Duodenal mucosa (tissue), 2 donors: Measurements from ENCODE around the gene LGR6.

Experiments
- H3K27ac ChIP-seq: one replicate; pipeline ENCODE4 v1.7.0; 2013; ENCODE audit warnings: low read depth, low read length
- H3K27me3 ChIP-seq, 2 donors: one replicate each; pipeline ENCODE4 v1.7.0; 2013; ENCODE audit warnings: low read length in 2 of 2, control low read depth in 1 of 2; ENCODE audit not compliant: insufficient read depth in 2 of 2, control insufficient read depth in 1 of 2
- H3K36me3 ChIP-seq, 2 donors: one replicate each; pipeline ENCODE4 v1.7.0; 2013; ENCODE audit warnings: low read length in 2 of 2, control low read depth in 1 of 2; ENCODE audit not compliant: insufficient read depth in 2 of 2, control insufficient read depth in 1 of 2
- H3K4me1 ChIP-seq, 2 donors: one replicate each; pipeline ENCODE4 v1.7.0; 2013; ENCODE audit warnings: low read length in 2 of 2, control low read depth in 1 of 2; ENCODE audit not compliant: insufficient read depth in 2 of 2, control insufficient read depth in 1 of 2
- H3K4me3 ChIP-seq, 2 donors: one replicate each; pipeline ENCODE4 v1.7.0; 2013; ENCODE audit warnings: low read length in 2 of 2, low read depth in 1 of 2
- H3K9ac ChIP-seq, 2 donors: one replicate each; pipeline ENCODE4 v1.7.0; 2013; ENCODE audit warnings: low read length in 2 of 2, low read depth in 1 of 2
- H3K9me3 ChIP-seq, 2 donors: one replicate each; pipeline ENCODE4 v1.7.0; 2013; ENCODE audit warnings: low read length in 2 of 2, control low read depth in 1 of 2; ENCODE audit not compliant: control insufficient read depth in 1 of 2

Gene LGR6

DNA sequence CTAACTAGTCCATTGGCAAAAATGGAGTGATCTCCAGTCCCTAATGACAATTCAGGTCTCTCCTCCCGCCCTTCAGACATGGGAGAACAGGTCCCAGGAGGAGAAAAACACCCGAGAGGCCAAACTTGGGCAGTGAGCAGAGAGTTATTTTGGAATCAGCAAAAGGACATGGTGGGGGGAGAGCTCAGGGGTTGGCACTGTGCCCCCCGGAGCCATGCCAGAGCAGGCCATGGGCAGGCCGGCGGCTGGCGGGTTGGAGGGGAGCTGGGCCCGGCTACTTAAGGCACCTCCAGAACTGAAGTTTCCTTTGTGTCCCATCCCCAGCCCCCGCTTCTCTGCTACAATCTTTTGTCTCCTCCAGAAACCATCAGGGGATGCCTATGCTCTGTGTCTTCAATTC lies 7.1 kb downstream of the LGR6 start:
- Histone ChIP-seq H3K4me1 (peaks cover 12 to 18% of the 10 kb centered on the region in 2 donors), H3K9me3 (no peaks in the 10 kb centered on the region), H3K36me3 (no peaks in the 10 kb centered on the region), H3K27me3 (peaks cover 0 to 2% of the 10 kb centered on the region in 2 donors), H3K27ac (no peak overlapping the region), H3K4me3 (no peak overlapping the region), H3K9ac (no peak overlapping the region)

DNA sequence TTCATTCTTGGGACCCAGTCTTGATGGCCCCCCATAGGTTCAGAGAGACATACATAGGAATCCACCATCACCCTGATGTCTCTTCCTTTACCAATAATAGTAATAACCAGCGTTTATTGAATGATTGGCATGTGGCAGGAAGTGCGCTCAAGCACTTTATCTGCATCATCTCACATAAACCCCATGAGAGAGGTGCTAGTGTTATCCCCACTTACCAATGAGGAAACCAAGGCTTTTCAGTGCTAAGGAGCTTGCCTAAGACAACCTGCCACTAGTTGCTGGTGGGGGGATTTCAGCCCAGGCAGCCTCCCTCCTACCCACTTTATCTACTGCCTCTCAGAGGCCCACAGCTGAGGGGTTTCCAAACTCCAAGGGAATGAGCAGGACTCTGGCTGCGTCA lies 7.7 kb downstream of the LGR6 start:
- Histone ChIP-seq H3K27me3 (peaks cover 0 to 2% of the 10 kb centered on the region in 2 donors), H3K9me3 (no peaks in the 10 kb centered on the region), H3K4me1 (peaks cover 12 to 18% of the 10 kb centered on the region in 2 donors), H3K27ac (no peak overlapping the region), H3K36me3 (no peaks in the 10 kb centered on the region), H3K9ac (no peak overlapping the region), H3K4me3 (no peak overlapping the region)

DNA sequence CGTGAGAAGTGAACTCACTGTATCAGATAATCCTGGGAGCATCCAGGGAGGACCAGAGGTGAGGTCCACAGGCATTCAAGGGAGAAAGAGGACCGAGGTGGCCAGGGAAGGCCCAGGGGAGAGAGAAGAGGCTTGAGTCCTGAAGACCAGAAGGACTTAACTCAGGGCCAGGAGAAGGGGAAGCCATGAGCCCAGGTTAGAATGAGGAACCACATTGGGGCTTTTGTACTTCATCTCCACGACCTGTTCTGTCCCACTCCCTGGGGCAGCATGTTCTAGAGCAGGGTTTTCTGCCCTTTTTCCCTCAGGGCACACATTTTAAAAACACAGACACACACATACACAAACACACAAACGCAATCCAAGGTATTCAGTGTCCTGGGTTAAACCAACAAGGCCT lies 8.4 kb downstream of the LGR6 start:
- H3K9me3 ChIP-seq = no peaks in the 10 kb centered on the region
- no peak overlapping the region for H3K9ac ChIP-seq
- H3K36me3 ChIP-seq = no peaks in the 10 kb centered on the region
- peaks cover 12 to 18% of the 10 kb centered on the region in 2 donors for H3K4me1 ChIP-seq
- peaks cover 0 to 2% of the 10 kb centered on the region in 2 donors for H3K27me3 ChIP-seq
- H3K4me3 ChIP-seq = no peak overlapping the region
- H3K27ac ChIP-seq = no peak overlapping the region

DNA sequence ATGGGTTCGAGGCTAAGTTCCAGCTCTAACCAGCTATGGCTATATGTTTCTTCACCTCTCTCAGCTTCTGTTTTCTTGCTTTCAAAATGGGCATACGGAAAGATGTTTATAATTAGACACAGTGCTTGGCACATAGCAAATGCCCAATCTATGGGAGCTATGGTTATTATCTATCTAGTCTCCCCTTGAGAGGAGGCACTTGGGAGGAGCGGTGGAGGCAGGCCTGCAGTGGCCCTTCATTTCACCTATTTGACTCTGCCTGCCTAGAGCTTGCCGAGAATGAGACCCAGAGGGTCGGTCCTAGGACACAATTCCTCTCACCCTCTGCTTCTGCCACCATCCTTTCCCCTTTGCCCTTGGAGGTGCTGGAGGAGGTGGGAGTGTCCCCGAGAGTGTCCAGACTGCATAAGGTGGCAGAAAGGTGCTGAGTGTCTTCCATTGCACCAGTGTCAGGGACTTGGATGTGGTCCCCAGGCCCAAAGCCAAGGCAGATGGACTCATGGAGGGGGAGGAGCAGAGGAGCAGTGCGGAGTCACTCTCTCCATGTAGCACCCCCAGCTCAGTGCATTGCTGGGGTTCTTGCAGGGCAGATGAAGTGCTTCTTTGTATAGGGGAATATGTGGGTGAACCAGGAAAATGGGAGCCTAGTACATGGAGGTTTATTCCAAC lies 9.0 kb downstream of the LGR6 start:
- no peak overlapping the region for H3K9ac ChIP-seq
- H3K4me3 ChIP-seq = no peak overlapping the region
- no peaks in the 10 kb centered on the region for H3K9me3 ChIP-seq
- H3K27me3 ChIP-seq = peaks cover 0 to 2% of the 10 kb centered on the region in 2 donors
- H3K4me1 ChIP-seq = peaks cover 12 to 18% of the 10 kb centered on the region in 2 donors
- no peak overlapping the region for H3K27ac ChIP-seq
- no peaks in the 10 kb centered on the region for H3K36me3 ChIP-seq

DNA sequence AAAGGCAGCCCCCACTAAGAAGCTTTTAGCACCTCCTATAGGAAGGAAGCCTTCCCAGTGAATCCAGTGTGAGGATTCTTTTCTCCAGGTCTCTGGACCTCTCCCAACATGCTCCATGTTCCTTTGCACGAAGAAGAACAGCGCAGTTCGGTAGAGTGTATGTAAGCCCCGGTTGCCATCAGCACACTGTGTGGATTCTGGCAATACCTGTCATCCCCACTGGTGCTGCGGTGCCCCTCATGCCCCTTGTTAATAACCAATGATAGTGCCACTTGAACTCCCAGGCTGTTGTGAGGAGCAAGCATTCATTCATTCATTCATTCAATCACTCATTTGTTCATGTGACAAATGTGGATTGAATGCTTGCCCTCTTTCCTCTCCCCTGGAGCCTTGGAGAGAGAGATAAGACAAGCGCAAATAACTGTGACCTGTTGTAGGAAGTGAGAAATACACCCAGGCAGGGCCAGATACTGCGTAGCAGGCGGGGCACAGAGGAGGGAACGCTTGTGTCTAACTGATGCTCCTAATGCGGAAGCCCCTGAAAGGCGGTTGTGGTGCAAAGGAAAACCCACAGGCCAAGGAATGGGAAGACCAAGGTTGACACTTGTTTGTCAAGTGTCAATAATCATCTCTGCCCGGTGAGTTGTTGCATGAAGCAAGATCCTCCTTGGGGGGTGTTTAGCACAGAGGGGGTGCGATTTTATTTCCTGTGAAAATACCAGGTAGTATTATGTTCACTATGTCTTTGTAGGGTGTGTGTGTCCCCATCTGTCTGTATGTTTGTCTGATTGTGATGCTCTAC lies 9.8 kb downstream of the LGR6 start:
- H3K36me3 ChIP-seq = no peaks in the 10 kb centered on the region
- H3K4me1 ChIP-seq = peaks cover 12 to 18% of the 10 kb centered on the region in 2 donors
- H3K9ac ChIP-seq = no peak overlapping the region
- H3K9me3 ChIP-seq = no peaks in the 10 kb centered on the region
- no peak overlapping the region for H3K4me3 ChIP-seq
- H3K27ac ChIP-seq = no peak overlapping the region
- peaks cover 0 to 2% of the 10 kb centered on the region in 2 donors for H3K27me3 ChIP-seq

DNA sequence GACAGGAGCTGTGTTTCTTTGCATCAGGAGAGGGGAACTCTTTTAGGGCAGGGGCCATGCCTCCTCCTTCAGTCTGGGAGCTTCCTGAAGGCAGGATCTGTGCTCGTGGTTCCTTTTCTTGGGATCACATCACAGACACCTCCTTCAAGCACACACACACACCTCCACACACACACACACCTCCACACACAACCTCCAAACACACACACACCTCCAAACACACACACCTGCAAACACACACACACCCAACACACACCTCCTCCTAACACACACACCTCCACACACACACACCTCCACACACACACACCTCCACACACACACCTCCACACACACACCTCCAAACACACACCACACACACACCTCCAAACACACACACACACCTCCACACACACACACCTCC lies 10.5 kb downstream of the LGR6 start:
- Histone ChIP-seq H3K27me3 (peaks cover 2% of the 10 kb centered on the region in 2 donors), H3K9me3 (no peaks in the 10 kb centered on the region), H3K36me3 (no peaks in the 10 kb centered on the region), H3K27ac (no peak overlapping the region), H3K4me3 (no peak overlapping the region), H3K9ac (no peak overlapping the region), H3K4me1 (peaks cover 12 to 16% of the 10 kb centered on the region in 2 donors)

DNA sequence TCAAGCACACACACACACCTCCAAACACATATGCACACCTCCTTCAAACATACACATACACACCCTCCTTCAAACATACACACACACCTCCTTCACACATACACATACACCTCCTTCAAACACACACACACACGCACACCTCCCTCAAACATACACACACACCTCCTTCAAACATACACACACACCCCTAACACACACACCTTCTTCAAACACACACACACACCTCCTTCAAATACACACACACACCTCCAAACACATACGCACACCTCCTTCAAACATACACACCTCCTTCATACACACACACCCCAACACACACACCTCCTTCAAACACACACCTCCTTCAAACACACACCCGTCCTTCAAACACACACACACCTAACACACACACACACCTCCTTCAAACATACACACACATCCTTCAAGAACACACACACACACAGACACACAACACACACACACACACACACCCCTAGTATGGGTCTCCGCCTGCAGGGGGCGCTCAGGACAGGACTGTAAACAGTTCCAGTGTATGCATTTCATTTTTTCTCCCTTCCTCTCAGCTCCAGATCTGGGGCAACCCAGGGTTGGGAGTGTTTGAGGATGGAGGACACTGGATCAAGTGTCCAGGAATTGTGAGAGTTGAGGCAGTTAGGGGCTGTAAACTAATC lies 12.1 kb downstream of the LGR6 start:
- H3K27ac ChIP-seq = no peak overlapping the region
- no peak overlapping the region for H3K9ac ChIP-seq
- H3K36me3 ChIP-seq = no peaks in the 10 kb centered on the region
- H3K27me3 ChIP-seq = peaks cover 2 to 6% of the 10 kb centered on the region in 2 donors
- no peaks in the 10 kb centered on the region for H3K9me3 ChIP-seq
- H3K4me3 ChIP-seq = no peak overlapping the region
- peaks cover 0 to 2% of the 10 kb centered on the region in 2 donors for H3K4me1 ChIP-seq

DNA sequence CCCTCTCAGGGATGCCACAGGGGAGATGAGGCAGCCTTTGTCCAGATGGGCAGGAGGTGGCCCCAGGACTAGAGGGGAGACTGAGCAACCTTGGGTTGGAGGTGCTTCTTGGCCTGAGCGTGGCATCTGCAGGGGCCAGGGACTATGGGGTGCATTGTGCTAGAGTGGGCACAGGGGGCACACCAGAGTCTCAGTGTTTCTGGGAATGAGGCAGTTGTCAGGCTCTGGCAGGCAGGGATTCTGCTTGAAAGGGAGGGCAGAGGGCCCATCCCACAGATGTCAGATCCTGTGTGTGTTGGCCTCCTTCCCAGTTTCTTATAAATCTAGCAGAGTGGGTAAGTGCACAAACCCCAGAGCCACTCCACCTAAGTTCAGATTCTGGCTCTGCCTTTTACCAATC lies 13.7 kb downstream of the LGR6 start:
- no peak overlapping the region for H3K9ac ChIP-seq
- no peaks in the 10 kb centered on the region for H3K4me1 ChIP-seq
- peaks cover 2 to 10% of the 10 kb centered on the region in 2 donors for H3K27me3 ChIP-seq
- no peaks in the 10 kb centered on the region for H3K36me3 ChIP-seq
- no peaks in the 10 kb centered on the region for H3K9me3 ChIP-seq
- H3K4me3 ChIP-seq = no peak overlapping the region
- H3K27ac ChIP-seq = no peak overlapping the region

DNA sequence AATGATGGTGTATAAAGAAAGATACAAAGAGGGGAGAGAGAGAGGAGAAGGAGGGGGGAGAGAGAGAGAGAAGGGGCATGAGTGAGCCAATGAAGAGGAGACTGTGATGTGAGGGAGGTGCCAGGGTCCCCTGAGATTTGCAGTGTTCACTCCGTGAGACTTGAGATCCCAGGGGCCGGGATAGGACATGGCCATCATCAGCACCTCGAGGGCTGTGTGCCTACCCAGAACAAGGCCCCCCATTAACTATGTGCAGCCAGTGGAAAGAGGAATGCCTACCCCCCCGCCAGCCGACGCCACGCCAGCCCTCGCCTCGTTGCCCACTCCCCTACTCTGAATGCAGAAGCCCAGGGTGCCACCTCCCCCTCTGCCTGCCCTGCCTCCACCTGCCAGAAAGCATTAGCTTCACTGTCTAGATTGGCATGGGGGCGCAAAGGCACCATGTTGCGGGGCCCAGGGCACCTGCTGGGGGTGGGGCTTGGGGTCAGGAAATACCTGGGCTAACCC lies 14.8 kb downstream of the LGR6 start:
- no peaks in the 10 kb centered on the region for H3K4me1 ChIP-seq
- peaks cover 10 to 12% of the 10 kb centered on the region in 2 donors for H3K27me3 ChIP-seq
- H3K27ac ChIP-seq = no peak overlapping the region
- H3K9ac ChIP-seq = no peak overlapping the region
- H3K9me3 ChIP-seq = no peaks in the 10 kb centered on the region
- no peaks in the 10 kb centered on the region for H3K36me3 ChIP-seq
- no peak overlapping the region for H3K4me3 ChIP-seq

DNA sequence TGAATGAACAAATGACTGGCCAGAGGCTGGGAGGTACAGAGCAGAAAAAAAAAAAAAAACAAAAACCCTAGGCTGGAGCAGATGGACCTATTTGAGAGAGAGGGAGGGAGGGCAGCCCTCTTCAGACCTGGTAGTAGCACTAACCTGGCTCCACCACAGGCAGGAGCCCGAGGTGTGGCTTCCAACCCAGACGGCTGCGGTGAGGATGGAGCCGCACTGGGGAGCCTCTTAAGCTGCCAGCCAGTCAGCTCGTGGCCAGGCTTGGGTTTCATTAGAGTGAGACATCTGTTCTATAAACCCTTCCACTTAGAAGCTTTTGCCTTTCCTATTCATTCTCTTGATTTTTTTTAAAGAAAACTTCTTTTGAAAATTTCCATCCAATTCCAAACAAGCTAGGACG lies 16.8 kb downstream of the LGR6 start:
- H3K36me3 ChIP-seq = no peaks in the 10 kb centered on the region
- H3K9ac ChIP-seq = no peak overlapping the region
- no peaks in the 10 kb centered on the region for H3K9me3 ChIP-seq
- H3K4me3 ChIP-seq = no peak overlapping the region
- H3K4me1 ChIP-seq = peaks cover 0 to 6% of the 10 kb centered on the region in 2 donors
- no peak overlapping the region for H3K27ac ChIP-seq
- peaks cover 24% of the 10 kb centered on the region in 2 donors for H3K27me3 ChIP-seq
